Stimulated activated CD8-positive, alpha-beta memory T cell treated with anti-CD3 and anti-CD28 coated beads, Interleukin-7, amount 100 ng/mL, for 48 hours (primary cell): Measurements from ENCODE around the gene OAF.

Experiments
- DNase-seq, 2 donors: peaks; one replicate each; pipeline ENCODE4 v3.0.0-alpha.2; 2020; ENCODE audit warnings: low read depth in 1 of 2; ENCODE audit errors: extremely low read depth in 1 of 2

The OAF gene

DNA sequence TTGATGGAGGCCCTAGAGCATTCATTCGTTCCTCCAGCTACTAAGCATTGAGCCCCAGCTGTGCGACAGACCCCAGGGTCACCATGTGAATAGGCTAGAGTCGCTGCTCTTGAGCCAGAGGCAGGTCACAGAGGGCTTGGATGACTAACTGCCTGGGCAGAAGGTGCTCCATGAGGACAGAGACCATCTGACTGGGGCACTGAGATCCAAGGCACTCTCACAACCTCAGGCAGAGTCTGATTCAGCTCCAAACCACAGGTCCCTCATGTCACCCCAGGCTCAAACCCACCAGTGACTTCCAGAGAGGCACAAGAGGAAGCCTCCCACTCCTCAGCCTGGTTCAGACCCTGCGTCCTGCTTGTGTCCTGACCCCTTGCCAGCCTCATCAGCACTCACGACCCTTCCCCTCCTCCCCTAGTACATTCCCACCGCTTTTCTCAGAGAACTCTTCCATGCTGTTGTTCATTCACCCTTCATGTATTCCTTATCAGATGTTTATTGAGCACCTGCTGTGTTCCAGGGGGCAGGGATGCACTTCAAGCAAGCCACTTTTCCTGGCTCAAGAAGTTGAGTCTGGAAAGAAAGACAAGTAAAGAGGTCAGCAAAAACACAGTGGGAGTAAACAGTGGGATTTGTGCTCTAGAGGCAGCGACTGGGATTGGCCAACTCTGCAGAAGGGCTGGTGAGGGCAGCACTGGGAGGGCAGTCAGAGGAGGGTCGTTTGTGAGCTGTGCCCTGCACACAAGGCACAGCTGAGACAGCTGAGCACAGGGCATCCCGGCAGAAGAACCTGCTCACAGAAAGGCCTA is 9.3 kb downstream of the OAF start:
- DNase-seq, result no peak

DNA sequence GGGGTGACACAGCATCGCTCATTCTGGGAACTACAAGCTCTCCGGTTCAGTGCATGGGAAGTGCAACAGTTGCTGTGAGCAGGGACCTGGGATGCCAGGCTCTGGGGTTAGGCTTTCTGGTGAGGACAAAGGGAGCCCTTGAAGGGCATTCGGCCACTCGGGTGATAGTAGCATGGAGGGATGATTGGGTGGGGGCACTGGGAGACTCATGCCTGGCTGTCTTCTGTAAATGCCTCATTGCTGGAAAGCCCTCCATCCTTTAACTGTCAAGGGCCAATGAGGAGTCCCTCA is 9.9 kb downstream of the OAF start:
- DNase-seq, result no peak

DNA sequence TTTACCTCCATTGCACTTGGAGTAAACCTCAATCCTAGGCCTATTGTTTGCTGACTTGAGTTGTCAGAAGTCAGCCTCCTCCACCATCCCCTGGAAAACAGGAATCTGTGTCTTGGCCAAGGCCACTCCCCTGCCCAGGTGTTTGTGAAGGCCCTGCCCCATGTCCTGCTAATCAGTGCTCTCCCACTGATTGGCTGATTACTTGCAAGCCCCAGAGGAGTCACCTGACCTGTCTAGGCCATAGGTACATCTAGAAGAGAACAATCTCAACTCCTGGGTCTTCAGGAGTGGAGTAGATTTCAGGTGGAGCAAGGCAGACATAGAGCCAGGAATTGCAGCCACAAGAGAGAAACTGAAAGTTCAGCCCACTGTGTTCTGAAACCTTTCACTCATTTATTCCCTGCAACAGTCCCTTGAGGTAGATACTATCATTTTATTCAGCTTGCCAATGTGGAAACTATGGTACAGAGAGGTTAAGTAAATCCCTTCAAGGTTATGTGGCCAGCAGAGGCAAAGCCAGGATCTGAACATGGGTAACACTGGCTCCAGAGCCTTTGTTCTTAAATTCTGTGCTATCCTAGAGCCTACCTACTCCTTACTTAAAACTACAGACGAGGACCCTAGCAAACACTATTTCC is 10.4 kb downstream of the OAF start:
- DNase-seq, result no peak

DNA sequence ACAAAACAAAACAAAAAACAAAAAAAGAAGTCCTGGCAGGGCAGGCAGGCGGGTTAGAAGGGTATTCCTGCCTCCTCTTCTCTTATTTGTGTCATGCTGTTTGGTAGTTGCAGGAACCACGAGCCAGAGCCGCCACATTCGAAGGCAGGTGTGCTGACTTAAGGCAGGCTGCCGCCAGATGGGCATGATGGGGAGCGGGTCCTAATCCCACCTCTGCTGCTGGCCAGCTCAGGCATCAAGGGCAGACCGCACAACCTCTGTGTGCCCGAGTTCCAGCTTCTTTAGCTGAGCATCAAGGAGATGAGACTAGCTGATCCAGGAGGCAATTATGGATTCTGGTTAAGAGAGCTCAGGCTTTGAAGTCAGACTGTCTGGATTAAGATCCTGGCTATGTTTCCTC is 12.1 kb downstream of the OAF start:
- DNase-seq, result no peak

DNA sequence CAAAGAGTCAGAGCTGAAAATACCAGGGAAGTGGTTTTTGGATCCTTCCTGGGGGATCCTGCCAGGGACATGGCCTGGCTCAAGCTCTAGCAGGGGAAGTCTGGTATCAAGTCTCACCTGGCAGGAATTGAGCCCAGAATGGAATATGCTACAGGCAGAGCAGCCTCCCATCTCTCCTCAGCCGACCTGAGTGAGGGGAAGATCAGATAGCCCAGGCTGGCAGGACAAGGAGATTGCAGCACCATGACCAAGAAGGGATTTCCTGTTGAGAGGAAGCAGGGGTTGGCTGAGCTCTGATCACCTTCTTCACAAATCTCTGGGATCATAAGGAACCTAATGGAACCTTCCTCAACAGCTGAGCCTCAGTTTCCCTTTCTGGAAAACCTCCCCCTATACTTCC is 13.0 kb downstream of the OAF start:
- no peak for DNase-seq

DNA sequence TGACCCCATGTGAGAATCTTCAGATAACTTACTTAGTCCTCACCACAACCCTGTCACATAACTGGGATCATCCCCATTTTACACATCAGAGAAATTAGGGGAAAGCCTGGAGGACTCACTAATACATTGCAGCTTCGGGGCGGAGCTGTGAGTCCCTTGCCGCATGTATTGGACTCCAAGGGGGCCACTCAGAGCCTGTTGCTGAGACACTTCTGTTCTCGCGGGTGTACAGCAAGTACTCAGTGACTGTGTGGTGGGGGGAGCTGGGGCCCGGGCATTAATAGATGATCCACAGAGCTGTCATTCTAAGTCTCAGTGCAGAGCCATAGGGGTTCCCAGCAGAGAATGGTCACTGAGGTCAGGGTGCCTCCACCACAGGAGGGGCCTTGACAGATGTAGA is 13.5 kb downstream of the OAF start:
- no peak for DNase-seq

DNA sequence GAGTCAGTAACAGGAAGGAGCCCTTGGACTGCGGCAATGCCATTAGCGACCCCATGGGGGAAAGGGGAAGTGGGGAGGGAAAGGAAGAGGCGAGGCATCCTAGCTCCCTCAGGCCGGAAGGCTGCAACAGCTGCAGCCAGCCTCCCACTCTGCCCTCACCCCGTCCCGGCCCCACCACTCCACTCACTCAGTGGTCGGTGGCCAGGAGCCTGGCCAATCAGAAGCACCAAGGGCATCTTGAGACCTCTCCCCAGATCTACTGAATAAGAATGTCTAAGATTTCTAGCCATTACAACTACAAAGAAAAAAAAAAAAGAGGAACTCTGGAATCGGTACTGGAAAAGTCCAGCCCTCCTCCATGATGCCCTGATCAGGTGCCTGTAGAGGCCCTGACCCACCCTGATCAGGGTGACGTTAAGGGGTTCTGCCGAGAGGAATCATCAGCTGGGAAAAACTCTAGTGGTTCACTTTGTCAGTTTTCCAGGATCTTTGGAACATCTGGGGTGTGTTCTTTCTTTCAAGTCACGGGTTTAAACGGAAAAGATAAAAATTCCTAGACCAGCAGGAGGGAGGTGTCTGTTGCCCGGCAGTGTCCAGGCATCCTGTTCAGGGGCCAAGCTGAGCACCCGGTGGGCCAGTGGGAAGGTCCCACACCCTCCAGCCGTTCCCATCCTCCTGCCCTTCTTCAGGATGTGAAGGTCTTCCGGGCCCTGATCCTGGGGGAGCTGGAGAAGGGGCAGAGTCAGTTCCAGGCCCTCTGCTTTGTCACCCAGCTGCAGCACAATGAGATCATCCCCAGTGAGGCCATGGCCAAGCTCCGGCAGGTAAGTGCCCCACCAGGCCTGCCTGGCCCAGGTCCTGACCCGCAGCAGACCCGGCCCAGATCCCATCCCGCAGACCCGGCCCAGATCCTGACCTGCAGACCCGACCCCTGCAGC is 14.4 kb downstream of the OAF start:
- DNase-seq, result no peak

DNA sequence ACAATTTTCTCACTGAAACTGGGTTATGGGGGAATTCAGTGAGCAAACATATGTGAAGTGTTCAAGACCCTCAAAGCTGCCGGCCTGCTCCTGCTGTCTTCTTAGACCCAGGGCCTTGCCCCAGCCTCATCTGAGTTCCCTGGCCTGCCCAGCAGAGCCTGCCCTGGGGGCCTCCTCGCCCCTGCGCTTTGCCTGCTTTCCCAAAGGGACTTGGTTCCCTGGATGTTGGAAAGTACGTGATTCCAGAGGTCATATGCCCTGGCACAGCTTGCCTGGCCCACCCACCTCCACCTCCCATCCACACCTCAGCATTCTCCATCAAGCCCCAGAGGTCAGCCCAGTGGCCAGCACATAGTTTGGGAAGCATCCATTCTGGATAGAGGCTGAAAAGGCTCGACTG is 15.4 kb downstream of the OAF start:
- DNase-seq, result no peak

DNA sequence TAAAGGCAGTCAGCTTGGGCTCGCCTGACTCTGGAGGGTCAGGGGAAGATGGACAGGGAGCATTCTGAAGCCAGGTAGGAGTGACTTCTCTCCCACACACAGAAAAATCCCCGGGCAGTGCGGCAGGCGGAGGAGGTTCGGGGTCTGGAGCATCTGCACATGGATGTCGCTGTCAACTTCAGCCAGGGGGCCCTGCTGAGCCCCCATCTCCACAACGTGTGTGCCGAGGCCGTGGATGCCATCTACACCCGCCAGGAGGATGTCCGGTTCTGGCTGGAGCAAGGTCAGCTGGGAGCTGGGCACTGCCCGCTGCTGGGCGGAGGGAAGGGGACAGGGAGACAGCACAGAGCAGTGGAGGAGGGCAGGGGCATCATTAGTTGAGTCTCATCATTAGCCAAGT is 15.9 kb downstream of the OAF start:
- no peak for DNase-seq

DNA sequence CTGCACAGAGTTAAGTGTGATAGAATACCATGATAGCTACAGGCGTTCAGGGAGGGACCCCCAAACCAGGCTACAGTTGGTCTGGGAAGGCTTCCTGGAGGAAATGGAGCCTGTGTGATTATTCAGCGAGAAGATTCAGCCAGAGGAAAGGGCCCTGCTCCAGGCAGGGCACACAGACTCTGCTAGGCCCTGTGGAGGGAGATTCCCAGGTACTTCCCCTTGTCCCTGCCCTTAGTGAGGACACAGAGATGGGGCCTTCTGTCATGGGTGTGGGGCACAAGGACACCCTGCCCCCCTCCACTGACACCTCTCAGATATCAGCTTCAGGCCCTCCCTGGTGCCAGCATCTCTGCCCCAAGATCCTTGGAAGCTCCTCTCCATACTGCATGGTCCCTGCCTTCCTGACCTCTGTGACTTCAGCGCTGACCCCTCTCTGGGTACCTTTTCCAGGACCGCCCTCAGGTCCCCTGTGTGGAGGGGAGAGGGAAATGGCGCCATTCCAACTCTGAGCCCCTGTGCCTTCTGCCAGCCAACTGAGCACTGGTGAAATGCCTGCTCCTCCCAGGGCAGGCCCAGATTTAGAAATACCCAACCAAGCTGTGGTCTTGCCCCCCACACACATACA is 16.5 kb downstream of the OAF start:
- no peak for DNase-seq

DNA sequence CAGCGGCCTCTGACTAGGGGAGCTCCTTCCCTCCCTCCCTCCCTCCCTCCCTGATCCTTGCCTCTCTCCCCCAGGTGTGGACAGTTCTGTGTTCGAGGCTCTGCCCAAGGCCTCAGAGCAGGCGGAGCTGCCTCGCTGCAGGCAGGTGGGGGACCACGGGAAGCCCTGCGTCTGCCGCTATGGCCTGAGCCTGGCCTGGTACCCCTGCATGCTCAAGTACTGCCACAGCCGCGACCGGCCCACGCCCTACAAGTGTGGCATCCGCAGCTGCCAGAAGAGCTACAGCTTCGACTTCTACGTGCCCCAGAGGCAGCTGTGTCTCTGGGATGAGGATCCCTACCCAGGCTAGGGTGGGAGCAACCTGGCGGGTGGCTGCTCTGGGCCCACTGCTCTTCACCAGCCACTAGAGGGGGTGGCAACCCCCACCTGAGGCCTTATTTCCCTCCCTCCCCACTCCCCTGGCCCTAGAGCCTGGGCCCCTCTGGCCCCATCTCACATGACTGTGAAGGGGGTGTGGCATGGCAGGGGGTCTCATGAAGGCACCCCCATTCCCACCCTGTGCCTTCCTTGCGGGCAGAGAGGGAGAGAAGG is 18.1 kb downstream of the OAF start:
- no peak for DNase-seq

DNA sequence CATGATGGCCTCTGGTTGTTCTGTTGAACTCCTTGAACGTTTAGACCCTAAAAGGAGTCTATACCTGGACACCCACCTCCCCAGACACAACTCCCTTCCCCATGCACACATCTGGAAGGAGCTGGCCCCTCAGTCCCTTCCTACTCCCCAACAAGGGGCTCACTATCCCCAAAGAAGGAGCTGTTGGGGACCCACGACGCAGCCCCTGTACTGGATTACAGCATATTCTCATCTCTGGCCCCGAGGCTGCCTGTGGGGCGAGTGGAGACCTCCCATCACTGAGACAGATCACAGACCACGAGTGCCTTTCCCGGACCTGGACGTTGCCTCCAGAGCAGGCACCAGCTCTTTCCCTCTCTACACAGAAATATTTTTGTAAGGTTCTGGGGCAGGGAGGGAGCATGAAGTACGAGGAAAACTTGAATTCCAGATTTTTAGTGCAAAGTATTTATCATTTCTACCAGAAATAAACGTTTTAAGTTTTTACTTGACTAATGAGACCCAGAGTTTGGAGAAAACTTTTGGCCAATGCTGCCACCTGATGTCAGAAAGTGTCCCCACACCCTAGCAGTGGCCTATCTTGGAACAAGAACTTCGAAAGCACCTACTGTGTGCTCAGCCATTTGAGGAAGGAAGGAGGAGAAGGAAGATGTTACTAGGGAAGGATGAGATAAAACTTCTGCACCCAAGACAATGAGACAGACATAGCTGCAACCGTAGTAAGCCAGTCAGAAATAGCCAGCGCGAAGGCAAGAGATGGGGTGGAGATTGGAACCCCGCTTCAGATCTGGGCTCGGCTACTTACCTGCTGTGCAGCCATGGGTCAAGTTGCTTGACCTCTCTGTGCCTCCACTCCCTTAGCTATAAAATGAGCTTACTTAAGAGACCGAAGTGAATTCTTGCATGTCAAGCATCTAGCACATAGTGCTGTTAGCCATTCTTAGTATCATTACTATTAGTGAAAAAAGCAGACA is 18.9 kb downstream of the OAF start:
- no peak for DNase-seq

DNA sequence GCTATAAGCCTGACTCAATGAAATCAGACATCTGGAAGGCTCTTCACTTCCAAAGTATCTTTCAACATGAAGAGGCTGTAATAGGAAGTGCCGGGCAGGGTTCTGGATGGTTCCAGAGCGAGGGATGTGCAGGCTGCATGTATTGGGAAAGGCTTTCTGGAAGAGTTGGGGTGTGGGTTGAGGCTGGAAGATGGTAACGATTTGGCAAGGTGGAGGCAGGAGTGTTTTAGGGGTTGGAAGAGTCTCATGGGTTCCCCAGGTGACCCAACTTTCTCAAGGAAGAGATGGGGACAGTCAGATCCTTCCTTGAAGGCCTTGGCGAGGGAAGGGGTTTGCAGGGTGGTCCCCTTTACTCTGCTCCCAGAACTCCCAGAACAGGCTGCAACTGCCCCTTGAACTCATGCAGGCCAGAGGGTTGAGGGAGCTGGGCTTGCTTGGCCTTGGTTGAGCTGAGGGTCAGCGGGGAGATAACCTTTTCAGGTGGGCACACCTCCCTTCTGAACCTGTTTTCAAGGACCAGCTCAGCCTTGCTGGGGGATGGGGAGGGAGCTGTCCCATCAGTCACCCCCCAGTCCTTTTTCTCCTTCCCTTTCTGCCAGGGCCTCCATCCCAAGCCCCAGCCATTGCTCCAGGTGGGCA is 19.7 kb downstream of the OAF start:
- DNase-seq, result no peak

DNA sequence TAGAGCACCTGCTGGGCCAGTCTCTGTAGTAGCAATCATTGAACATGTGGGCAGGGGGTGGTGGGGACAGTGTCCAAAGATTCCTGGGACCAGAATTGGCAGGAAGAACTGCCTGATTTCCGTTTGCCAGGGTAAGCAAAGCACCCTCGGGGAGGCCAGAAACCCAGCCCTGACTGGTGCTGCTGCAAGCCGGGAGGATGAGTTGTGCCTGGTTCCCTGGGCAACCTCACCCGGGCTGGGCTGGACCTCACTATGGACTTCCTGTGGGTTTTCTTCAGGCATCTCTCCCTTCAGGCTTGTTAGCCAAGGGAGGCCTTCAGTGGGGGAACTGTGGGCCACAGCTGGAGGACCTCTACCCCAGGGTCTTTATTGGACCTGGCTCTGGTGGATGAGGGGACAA is 21.1 kb downstream of the OAF start:
- DNase-seq, result no peak

DNA sequence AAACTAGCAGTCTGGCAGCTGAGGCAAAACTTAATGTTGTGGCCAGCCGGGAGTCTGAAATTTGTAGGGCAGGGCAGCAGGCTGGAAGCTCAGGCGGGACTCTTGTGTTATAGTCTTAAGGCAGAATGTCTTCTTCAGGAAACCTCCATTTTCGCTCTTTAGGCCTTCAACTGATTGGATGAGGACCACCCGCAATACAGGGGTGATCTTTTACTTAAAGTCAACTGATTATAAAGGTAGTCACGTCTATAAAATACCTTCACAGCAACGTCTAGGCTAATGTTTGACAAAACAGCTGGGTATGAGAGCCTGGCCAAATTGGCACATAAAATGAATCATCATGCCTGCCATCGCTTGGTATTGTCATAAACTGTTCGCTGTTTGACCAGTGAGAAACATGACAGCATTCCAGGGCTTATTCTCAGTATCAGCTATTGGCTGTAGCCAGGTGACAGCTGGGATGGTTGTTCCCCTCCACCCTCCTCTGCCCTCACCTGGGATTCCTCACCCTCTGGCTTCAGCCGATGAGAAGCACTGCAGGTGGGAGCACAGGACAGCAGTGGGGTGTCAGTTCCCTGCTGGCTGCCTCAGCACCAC is 22.5 kb downstream of the OAF start:
- no peak for DNase-seq

DNA sequence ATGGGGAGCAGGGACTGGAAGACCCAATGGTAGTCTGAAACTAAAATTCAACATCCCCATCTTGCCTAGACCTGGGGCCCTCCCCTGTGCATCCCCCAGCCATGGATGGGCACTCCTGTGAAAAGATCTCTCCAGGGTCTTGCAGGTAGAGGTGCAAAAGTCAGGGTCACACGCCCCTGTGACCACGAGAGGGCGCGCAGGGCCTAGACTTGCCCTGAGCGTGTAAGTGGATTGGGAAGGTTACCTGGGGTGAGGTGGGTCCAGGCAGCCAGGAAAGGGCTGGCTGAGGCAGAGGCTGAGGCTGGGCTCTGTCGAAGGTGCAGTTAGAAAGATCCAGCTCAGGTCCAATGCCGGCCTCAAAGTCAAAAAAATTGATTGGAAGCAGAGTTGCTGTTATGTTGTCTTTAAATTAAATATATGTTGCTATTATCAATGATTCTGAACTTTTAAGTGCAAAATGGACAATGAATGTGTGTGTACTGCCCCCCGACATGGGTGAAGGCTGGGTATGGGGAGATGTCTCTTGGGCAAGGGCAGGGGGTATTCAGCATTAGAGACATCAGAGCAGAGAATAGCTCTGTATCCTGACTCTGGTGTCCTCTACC is 24.3 kb downstream of the OAF start:
- DNase-seq, result peak; percentile 29 to 31

DNA sequence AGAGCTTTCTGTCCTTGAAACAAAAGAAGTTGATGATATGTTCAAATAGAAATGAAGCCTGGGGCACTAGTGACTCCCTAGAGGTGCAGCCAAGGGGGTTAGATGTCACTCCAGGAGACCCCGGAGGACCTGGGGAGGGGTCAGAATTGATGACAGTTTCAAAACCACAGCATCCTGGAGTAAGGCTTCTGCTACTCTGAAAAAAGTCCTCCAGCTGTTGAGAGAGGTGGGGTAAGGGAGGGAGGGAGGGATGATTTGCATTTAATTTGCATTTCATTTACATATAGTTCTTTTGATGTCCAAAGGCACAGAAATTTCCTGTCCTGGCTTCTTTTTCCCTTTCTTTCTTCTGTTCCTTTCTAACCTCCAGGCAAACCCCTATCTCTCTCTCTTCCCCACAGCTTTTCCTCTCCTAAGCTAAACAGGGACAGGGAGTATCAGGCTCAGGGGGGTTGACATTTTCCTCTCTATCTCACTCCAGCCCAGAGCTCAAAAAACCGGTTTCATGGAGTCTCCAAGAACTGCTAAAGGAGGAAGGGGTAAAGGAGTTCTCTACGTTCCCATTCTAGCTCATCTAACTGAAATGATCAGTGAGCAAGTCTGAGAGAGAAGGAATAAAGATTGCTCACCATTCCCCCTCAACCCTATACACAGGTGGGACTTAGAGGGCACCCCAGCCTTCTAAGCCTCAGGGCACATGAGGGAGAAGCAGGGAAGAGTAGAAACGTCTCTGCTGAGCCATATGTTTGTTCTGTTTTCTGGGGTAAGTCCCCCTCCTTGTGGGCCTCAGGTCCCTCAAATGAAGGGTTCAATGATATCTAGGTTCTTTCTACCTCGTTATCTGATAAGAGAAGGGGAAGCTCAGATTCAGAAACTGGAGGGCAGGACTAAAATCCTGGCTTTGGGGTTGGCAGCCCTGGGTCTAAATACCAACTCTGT is 25.6 kb downstream of the OAF start:
- no peak for DNase-seq
